Right lung (tissue), 5 donors: ENCODE results near the gene KCP. TPM values are rescaled to one million over a fixed set of nuclear protein-coding genes. Genes with fewer than 3 reads are reported as not detected.
A peak's percentile ranks its signal among the peaks of the same experiment; 100 is the strongest.

Experiments
- DNase-seq, 2 donors: peaks; one replicate each; pipeline ENCODE4 v3.0.0-alpha.2; 2013
- polyA plus RNA-seq, 5 donors: library from polyadenylated mRNA; unstranded; fragments of 120-200 nt; gene quantifications; one replicate each; pipeline versions ENCODE4 v1.2.1 to v1.2.3, GENCODE V29; 2013; ENCODE audit warnings: inconsistent platforms in 1 of 5, low replicate concordance in 1 of 5; ENCODE audit not compliant: insufficient read length in 5 of 5, insufficient read depth in 1 of 5

KCP gene
- polyA plus RNA-seq, 5 donors: 4.9 to 9.6 (median 6.1) TPM

DNA sequence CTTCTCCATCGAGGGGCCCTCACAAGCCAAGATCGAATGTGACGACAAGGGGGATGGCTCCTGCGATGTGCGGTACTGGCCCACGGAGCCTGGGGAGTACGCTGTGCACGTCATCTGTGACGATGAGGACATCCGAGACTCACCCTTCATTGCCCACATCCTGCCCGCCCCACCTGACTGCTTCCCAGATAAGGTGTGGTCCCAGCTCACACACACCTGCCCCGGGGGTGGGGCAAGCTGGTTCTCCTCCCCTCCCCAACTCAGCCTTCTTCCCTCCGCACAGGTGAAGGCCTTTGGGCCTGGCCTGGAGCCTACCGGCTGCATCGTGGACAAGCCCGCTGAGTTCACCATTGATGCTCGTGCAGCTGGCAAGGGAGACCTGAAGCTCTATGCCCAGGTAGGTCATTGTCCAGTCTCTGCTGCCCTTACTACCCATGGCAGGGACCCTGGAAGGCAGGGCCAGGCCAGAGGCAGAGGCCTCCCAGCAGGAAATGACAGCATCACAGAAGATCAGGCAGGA, 69.3 kb downstream of the KCP start:
- DNase-seq: no peak

DNA sequence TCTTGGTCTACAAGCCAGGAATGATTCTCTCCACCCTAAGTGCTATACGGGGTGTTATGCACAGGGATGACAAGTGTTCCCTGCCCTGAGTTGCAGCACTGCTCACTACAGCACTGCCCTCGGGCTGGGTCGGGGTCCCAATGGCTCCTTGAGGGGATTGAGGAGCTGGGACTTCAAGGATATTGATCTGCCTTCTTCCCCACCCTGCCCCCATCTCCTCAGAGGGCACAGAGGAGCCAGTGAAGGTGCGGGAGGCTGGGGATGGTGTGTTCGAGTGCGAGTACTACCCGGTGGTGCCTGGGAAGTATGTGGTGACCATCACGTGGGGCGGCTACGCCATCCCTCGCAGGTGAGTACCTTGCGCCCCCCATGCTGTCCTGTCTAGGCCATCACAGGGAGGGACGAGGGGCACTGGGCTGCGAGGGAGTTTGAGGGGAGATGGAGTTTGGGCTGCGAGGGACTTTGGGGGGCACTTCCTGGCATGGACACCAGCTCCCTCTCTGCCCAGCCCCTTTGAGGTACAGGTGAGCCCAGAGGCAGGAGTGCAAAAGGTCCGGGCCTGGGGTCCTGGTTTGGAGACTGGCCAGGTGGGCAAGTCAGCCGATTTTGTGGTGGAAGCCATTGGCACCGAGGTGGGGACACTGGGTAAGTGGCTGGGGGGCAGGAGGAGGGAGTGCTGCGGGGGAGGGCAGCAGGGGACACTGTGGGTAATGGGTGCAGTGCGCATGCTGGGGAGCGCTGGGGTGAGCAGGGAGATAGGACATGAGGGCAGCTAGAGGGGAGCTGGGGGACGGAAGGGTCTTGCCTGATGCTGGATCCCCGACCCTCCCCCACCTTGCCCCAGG, 70.0 kb downstream of the KCP start:
- no peak for DNase-seq

GRCh38 chr7:128839751-128840177, 70.7 kb downstream of the KCP start:
- no peak for DNase-seq

GRCh38 chr7:128838981-128839731, 71.4 kb downstream of the KCP start:
- DNase-seq: no peak

DNA sequence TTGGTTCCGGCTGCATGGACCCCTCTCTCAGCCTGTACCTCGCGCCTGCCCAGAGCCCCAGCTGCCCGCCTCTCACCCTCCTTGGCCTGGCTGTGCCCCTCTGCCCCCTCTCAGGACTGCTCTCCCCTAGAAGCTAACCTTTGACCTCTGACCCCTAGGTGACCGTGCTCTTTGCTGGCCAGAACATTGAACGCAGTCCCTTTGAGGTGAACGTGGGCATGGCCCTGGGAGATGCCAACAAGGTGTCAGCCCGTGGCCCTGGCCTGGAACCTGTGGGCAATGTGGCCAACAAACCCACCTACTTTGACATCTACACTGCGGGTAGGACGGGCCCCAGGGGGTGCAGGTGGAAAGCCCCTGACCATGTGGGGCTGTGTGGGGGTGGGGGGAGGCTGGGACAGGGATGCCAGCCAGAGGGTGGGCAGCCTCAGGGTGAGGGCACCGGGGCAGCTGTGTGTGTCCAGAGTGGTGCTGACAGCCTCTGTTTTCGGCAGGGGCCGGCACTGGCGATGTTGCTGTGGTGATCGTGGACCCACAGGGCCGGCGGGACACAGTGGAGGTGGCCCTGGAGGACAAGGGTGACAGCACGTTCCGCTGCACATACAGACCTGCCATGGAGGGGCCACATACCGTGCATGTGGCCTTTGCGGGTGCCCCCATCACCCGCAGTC, 72.3 kb downstream of the KCP start:
- no peak for DNase-seq

DNA sequence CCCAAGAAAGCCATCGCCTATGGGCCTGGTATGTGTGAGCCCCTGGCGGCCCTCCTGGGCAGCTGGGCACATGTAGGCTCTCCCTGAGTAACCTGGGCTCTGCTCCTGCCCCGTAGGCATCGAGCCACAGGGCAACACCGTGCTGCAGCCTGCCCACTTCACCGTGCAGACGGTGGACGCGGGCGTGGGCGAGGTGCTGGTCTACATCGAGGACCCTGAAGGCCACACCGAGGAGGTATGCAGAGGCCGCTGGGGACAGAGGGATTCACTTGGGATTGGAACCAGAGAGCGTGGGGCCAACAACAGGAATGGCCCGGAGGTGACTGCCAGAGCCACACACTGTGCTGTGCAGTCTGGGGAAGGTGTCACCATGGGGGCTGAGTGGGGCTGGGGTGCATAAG, 73.0 kb downstream of the KCP start:
- no peak for DNase-seq

- no peak for DNase-seq
Observed at GRCh38 chr7:128836729-128837348, 73.7 kb downstream of the KCP start.

GRCh38 chr7:128835790-128836641, 74.5 kb downstream of the KCP start:
- DNase-seq: no peak

GRCh38 chr7:128835231-128835751, 75.2 kb downstream of the KCP start:
- no peak for DNase-seq

- no peak for DNase-seq
Observed at GRCh38 chr7:128833946-128834325, 76.6 kb downstream of the KCP start.

DNA sequence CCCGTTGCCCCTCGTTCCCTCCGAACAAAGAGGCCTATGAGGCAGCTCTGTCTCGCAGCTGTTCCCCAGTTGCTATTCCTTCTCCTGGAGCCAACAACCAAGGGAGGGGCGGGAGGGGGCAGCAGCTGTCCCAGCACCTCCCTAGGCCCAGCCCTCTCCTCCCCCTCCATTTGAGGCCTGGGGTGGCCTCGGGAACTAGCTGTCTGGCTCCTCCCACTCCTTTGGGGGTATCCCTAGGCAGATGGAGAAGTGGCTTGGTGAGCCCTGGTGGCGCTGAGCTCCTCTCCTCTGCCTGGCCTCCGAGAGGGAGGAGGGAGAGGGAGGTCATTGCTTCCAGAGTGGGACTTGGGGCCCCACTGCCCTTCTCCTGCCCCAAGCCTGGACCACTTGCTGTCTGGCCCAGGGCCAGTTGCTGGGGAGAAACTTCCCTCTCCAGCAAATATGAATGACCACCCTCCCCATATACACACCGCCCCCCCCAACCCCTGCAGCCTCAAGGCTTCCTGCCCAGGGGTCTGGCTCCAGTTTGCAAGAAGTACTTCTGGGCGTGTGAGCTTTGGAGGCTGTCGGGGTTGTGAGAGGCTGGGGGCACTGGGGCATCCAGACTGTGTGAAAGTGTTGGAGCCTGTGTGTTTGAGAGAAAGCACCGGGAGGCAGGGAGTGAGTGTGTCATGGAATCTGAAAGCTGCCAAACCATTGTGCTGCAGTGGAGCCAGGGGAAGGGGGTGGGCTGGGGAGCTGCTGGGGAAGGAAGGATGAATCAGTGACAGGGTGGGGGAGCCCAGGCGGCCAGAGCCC, 77.2 kb downstream of the KCP start:
- DNase-seq: peak; percentile 93

DNA sequence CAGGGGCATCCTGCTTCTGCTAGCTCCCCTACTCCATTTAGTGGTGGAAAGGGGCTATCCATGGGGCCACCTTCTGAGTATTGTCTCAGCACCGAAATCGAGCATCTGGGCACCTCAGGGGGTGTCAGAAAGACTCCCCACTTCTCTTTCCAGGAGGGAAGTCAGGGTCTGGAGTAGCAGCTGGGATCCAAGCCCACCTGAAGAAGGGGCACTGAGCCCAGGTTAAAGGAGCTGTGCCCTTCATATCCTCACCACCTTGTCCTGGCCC, 77.7 kb downstream of the KCP start:
- DNase-seq: no peak

- peak; percentile 59 to 62 for DNase-seq
Observed at GRCh38 chr7:128831994-128832879, 78.3 kb downstream of the KCP start.

- DNase-seq: peak; percentile 42 to 60
Observed at GRCh38 chr7:128831178-128831993, 79.1 kb downstream of the KCP start.

GRCh38 chr7:128830231-128831177, 80.0 kb downstream of the KCP start, which contains the start of gene FLNC:
TSS of gene FLNC (plus strand) at chr7:128830406. CDS start at chr7:128830638, 232 bp downstream.
- peak; percentile 56 to 58 for DNase-seq

DNA sequence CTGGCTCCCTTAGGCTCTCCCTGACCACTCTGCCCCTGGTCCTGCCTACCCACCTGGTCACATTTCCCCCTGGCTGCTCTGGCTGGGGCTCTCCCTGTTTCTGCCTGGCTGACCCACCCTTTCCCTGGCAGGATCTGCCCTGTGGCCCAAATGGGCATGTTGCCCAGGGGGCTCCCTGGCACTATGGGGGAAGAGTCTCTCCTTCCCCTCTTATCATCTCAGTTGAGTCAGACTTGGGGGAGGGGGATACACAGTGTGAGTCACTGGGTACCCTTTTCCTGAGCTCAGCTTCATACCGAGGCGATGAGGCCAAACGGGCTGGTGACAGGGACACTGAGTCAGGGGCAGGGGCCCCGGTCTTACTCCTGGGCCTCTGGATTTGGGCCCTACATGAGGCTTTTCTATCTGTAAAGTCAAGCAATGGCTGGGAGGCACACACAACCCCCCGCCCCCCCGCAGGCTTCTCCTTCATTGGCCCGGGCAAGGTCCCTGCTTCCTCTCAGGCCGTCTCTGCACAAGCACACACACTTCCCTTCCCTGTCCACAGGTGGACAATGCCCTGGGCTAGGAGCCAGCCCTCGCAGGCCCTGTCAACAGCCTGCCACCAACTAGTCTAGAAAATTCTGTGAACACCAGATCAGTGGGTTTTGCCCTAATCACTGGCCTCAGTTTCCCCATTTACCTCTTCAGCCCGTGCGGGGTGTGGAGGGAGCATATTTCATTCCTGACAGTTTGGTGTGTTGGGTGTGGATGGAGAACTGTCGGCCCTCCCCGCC, 80.9 kb downstream of the KCP start:
- no peak for DNase-seq
